KOPT-K1 (cell line): ENCODE measurements around the gene SIPA1L3.

Experiments used
- H3K27ac ChIP-seq: fragments of 200-600 bp; sonication (generic); 2 replicates; pipeline ENCODE4 v1.5.1; 2016; ENCODE audit warnings: antibody characterized with exemption, mild to moderate bottlenecking, low read depth, low read length; ENCODE audit not compliant: poor library complexity, severe bottlenecking
- H3K36me3 ChIP-seq: fragments of 200-600 bp; sonication (generic); 2 replicates; pipeline ENCODE4 v1.5.1; 2017; ENCODE audit warnings: antibody characterized with exemption, mild to moderate bottlenecking, low read length, moderate library complexity; ENCODE audit not compliant: insufficient read depth
- H3K9me3 ChIP-seq: fragments of 200-600 bp; sonication (generic); 2 replicates; pipeline ENCODE4 v1.5.1; 2017; ENCODE audit warnings: antibody characterized with exemption, low read length, mild to moderate bottlenecking; ENCODE audit not compliant: insufficient read depth, poor library complexity, severe bottlenecking

SIPA1L3 gene

DNA sequence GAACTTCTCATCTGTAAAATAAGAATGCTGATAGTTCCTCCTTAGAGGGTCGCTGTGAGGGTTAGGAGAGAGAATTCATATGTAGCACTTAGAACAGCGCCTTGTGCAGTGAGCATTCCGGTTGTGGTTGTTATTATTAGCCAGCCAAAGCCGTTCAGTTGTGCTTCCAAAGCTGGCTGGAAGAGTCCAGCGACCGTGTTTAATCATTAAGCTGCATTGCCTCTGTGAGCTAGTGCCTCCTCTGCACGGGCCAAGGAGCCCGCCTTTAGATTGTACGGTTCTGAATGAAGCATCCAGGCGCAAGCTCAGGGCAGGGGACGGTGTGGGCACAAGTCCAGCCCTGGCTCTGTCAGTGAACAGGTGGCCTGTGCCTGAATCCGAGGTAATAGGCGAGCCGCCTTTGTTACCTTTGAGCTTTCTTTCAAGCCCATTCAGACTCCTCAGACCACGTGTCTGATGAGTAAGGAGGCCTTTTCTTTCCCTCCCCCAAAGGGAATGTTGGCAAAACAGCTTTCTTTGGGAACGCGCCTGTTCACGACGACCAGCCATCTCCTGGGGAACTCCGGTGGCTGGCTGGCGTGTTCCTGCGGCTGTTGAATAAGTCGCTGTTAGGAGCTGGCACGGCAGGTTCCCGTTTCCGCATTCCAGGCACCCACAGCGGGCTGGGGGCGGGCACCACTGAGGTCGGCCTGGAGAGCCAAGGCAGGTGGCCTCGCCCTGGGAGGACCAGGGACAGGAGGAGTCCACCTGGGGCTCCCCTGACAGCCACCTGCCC, 25.1 kb downstream of the SIPA1L3 start:
- Histone ChIP-seq H3K9me3 (peaks cover 18% of the 10 kb centered on the region), H3K27ac (no peak overlapping the region), H3K36me3 (no peaks in the 10 kb centered on the region; the same call in 1 of the 2 replicates)

DNA sequence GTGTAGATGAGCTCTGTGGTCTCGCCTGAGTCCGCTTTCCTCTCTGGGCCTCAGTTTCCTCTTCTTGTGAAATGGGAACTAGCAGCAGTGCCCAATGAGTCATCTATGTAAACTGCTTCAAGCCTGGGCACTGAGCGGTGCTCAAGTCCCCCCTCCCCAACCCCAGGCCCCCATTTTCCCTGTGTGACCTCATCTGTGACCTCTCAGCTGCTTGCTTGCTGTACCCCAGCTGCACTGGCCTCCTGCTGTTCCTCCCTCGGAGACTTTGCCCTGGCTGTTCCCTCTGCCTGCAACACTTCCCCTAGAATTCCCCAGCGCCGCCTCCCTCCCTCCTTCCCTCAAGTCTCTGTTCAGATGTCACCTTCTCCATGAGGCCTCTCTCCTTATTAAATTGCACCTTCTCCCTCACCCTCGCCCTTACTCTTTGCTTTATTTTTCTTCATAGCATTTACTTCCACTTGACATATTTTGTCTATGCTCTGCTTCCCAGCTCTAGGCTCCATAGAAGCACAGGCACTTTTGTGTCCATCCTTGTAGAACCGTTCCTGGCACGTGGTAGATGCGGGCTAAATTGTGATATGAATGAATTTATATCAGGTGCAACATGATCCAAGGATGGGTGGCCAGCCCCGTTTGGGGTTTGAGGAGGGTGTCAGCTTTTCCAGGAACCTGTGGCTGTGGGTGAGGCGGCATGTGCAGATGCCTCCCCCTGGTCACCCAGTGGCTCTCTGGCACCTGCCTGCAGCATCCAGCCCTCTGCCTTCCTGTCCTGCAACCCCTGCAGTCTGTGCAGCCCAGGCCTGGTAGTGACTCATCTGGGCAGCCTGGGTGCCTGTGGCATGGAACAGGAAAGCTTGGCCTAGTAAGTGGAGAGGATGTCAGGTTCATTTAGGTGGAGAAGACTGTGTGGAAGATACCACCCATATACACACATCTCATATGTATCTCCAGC, 26.3 kb downstream of the SIPA1L3 start:
- no peaks in the 10 kb centered on the region; the same call in 1 of the 2 replicates for H3K36me3 ChIP-seq
- peaks cover 18% of the 10 kb centered on the region for H3K9me3 ChIP-seq
- no peak overlapping the region for H3K27ac ChIP-seq

DNA sequence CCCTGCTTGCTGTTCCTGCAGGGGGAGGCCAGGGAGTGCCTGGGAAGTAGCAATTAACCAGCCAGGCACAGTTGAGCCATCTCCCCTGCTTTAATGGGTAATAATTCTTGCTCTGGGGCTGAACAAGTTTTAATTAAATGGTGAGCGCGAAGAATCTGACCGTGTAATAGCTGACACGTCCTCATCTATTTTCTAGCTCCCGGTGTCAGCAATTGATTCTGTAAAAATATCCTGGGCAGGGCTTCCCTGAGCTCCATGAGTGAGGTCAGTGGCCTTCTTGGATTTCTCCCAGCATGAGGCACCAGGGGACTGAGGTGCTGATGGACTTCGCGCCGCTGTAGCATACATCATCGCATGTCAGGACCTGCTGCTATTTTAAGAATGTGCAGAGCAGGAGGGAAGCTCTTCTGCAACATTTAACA, 26.9 kb downstream of the SIPA1L3 start:
- no peak overlapping the region for H3K27ac ChIP-seq
- H3K9me3 ChIP-seq = peaks cover 22% of the 10 kb centered on the region
- no peaks in the 10 kb centered on the region; the same call in 1 of the 2 replicates for H3K36me3 ChIP-seq

DNA sequence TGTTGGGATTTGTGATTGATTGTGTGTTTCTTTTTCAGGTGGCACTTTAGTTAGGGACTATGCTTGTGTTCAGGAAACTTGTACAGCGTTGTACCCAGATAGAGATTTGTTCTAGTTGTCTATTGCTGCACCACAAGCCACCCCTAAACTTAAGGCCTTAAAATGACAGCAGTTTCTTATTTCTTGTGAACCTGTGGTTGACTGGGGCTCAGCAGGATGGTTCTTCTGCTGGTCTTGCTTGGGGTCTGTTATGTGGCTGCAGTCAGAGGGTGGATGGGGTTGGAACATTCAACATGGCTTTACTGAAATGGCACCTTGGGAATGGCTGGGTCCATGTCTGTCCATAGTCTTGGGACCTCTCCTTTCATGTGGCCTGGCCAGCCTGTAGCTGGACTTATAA, 28.3 kb downstream of the SIPA1L3 start:
- Histone ChIP-seq H3K36me3 (no peaks in the 10 kb centered on the region; the same call in 1 of the 2 replicates), H3K9me3 (peaks cover 23% of the 10 kb centered on the region), H3K27ac (no peak overlapping the region)

DNA sequence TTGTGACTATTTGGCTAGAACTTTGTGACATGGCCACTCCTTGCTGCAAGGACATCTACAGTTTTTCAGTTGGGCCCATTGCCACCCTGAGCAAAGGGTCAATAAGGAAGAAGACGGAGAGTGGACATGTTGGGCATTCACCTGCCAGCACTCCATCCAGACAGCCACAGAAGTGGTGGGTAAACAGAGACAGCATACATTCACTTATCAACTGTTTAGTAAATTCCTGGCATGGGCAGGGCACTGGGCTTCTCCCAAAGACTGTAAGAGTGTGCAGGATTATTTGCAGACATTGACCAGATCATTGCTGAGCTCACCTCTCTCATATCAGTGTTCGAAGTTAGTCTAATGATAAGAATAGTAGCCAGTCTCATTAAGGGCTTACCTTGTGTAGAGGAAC, 29.2 kb downstream of the SIPA1L3 start:
- H3K9me3 ChIP-seq = peaks cover 23% of the 10 kb centered on the region
- H3K27ac ChIP-seq = no peak overlapping the region
- no peaks in the 10 kb centered on the region for H3K36me3 ChIP-seq

DNA sequence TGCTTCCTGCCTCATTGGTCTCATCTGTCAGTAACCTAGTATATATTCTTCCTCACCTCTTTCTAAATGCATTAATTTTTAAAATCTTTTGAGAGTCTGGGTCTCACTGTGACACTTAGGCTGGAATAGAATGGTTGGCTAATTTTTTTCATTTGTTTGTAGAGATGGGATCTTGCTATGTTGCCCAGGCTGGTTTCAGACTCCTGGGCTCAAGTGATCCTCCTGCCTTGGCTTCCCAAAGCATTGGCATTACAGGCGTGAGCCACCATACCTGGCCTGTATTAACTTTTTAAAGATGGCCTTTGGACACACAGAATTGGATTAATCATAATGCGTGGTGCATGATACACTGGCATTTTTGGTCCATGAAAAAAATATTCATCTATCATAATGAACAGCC, 29.9 kb downstream of the SIPA1L3 start:
- peaks cover 23% of the 10 kb centered on the region for H3K9me3 ChIP-seq
- H3K27ac ChIP-seq = no peak overlapping the region
- no peaks in the 10 kb centered on the region for H3K36me3 ChIP-seq

DNA sequence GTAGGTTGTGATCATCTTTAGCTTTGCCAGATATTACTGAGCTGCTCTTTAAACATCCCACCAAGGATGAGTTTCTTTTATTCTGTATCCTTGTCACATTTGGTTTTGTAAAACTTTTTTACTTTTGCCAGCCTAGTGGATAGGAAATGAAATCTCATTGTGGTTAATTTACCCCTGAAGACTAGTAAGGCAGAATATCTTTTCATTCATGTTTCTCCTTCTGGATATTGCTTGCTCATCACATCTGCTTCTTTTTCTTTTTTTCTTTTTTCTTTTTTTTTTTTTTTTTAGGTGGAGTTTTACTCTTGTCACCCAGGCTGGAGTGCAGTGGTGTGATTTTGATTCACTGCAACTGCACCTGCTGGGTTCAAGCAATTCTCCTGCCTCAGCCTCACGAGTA, 31.3 kb downstream of the SIPA1L3 start:
- H3K9me3 ChIP-seq = peaks cover 23% of the 10 kb centered on the region
- H3K36me3 ChIP-seq = no peaks in the 10 kb centered on the region
- no peak overlapping the region for H3K27ac ChIP-seq

DNA sequence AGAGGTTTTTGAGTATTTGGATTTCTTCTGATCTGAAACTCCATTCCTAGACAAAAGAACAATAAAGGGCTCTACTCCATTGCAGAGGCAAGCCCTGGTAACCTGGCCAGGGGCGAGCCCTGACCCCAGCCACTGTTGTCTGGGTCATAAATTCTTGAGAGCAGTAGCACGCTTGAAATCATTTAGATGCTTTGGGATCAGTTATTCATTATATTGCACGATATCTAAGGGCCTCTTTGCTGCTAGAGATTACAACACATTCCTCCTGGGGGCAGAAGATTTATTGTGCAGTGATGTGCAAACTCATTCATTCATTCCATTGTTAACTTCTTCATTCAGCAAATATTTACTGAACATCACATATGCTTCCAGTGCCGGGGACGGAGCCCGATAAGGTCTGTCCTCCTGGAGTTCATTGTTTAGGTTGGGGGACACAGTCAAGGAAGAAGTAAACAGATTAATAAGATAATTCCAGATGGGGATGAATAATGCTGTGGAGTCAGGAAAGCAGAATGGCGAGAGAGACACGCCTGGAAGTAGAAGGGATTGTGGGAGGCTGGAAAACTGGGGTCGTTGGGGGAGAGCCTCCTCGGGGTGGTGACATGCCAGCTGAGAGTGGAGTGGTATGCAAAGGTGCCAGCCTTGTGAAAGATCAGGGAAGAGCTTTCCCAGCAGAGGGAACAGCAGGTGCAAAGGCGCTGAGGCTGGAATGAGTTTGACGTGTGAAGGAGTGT, 34.9 kb downstream of the SIPA1L3 start:
- Histone ChIP-seq H3K9me3 (peaks cover 5% of the 10 kb centered on the region), H3K27ac (no peak overlapping the region)

DNA sequence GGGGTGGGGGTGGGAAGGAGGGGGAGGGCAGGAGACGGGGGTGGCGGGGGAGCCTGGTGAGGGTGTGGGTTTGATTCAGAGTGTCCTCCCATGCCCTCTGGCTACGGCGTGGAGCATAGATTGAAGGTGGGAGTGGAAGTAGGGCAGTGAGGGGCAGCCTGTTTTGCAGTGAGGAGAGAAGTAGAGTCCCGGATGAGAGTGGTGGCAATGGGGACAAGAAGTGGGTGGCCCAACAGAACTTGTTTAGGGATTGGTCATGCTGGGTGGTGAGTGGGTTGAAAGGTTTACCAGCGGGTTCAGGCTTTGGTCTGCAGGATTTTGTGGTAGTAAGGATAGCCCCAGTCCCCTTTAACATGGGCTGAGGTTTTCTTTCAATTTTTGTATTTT, 35.5 kb downstream of the SIPA1L3 start:
- H3K36me3 ChIP-seq = no peaks in the 10 kb centered on the region
- H3K9me3 ChIP-seq = peaks cover 5% of the 10 kb centered on the region
- H3K27ac ChIP-seq = no peak overlapping the region

More for the DNA sequence above, 34.9 kb downstream of the SIPA1L3 start:
- H3K36me3 ChIP-seq = no peaks in the 10 kb centered on the region

DNA sequence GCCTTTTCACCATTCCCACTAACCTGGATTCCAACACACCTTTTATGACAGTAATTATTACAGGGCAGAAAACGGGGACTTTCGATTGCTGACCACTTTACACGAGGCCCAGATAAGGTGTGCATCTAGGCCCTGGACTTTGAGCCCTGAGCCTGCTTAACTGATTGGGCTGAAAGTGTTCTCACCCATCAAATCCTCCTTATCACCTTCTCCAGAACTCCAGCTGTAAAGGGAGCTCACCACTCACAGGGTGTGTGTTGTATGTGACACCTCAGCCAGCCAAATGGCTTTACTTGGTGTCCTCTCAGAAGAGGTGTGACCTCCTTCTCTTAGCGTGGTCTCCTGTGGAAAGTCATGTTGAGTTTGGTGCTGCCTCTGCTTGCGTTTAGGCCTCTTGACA, 36.5 kb downstream of the SIPA1L3 start:
- peaks cover 5% of the 10 kb centered on the region for H3K9me3 ChIP-seq
- H3K36me3 ChIP-seq = no peaks in the 10 kb centered on the region
- no peak overlapping the region for H3K27ac ChIP-seq

DNA sequence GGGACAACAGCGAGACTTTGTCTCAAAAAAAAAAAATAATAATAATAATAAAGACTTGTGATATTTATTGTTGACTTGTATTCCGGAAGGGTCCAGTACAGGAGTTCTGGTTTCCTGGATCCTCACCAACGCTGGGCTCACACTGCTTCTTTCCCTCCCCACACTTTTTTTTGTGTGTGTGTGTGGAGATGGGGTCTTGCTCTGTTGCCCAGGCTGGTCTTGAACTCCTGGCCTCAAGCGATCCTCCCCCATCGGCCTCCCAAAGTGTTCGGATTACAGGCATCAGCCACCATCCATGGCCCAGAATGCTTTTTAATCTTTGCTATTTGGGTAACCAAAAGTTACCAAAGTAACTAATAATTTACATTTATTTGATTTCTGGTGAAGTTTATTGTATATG, 39.1 kb downstream of the SIPA1L3 start:
- no peak overlapping the region for H3K27ac ChIP-seq
- no peaks in the 10 kb centered on the region for H3K9me3 ChIP-seq
- H3K36me3 ChIP-seq = no peaks in the 10 kb centered on the region

DNA sequence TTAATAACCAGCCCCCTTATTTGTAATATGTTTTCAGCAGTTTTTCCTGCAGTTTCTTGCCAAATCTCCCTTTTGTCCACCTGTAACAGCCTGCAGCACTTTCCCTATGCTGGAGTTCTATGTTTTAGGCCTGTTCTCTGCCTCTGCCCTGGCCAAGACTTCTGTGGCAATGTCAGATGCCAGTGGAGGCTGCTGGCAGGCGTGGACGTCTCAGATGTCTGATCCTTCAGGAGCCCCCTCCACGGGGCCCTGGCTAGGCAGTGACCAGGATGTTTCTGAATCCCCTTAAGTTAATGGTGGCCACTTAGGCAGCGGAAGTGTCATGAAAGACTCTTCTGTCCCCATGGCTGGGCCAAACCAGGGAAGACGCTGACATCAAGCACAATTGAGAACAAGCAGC, 40.8 kb downstream of the SIPA1L3 start:
- Histone ChIP-seq H3K27ac (no peak overlapping the region), H3K36me3 (no peaks in the 10 kb centered on the region), H3K9me3 (no peaks in the 10 kb centered on the region)

DNA sequence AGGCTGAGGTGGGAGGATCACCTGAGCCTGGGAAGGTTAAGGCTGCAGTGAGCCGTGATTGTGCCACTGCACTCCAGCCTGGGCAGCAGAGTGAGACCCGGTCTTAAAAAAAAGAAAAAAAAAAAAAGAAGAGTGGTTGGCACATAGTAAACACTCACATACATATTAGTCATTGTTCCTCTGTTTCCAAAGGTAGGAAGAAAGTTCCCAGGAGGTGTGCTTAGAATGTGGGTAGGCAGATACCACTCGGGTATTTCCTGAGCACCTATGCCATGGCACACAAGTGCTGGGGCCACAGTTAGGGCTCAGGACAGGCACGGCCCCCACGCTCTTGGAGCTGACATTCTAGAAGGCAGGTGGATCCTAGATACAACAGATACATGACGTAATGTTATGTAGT, 41.4 kb downstream of the SIPA1L3 start:
- Histone ChIP-seq H3K9me3 (no peaks in the 10 kb centered on the region), H3K36me3 (no peaks in the 10 kb centered on the region), H3K27ac (no peak overlapping the region)

DNA sequence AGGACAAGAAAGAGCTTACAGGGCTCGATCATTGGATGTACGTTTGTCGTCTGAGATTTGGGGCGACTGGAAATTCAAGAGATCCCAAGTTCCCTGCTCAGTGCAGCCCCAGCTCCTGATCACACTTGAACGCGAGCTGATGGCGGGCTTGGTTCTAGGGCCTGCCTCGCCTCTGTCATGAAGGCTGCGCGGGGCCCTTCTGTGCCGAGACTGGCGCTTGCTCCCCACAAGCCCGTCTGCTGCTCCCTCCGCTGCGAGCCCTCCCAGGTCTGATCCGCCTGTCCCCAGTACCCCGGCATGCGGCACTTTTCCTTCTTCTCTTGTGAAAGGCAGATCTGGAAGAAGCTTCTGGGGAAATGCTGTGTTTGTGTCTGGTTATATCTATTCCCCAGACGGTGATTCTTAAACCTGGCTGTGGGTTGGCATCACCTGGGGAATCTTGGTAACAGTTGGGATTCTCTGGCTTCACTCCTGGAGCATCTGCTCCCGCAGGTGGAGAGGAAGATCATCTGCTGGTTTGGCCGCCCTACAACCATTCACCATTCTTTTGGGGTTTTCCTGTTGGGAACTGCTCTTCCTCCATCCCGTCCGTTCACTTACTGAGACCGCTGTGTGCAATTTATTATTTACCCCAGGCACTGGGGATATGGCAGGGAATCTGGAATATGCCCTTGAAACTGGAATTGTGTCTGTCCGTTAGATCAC, 43.6 kb downstream of the SIPA1L3 start:
- H3K36me3 ChIP-seq = no peaks in the 10 kb centered on the region
- H3K9me3 ChIP-seq = no peaks in the 10 kb centered on the region
- H3K27ac ChIP-seq = no peak overlapping the region
